Measurements from ENCODE around the gene FZD7.

Gene FZD7

DNA sequence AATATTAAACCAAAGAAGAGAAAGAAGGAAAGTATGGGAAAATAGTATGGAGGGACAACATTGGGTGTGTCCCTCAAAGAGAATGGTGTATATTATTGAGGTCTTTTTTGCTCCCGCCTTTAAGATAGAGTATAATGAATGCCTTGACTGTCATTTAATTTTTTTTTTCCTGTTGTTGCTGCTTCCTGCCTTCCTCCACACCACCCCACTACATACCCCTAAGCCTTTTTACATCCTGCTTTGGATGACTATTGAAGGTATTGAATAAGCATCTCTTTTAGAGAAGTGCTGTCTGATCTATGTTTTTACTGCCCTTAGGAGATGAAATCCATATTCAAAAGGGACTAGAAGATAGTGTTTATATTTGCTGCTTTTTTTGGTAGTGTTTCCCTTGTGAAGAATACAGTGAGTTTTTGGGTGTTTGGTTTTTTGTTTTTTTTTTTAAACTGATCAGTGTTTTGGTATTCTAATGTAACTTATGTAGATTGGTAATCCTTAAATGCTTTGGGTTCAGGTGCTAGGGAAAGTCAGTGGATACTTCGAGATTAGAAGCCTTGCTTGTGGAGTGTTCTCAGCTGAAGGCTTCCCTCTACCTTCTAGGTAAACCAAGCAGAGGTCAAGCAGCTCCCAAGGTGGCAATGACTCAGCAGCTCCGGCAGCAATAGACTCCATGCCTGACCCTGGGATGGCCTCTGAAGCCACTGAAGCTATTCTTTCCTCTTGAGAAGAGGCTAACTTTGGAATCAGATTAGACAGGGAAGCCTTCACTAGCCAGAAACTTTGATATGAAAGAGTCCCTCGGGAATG is 5.0 kb downstream of the FZD7 start:
- no peak for DNase-seq

DNA sequence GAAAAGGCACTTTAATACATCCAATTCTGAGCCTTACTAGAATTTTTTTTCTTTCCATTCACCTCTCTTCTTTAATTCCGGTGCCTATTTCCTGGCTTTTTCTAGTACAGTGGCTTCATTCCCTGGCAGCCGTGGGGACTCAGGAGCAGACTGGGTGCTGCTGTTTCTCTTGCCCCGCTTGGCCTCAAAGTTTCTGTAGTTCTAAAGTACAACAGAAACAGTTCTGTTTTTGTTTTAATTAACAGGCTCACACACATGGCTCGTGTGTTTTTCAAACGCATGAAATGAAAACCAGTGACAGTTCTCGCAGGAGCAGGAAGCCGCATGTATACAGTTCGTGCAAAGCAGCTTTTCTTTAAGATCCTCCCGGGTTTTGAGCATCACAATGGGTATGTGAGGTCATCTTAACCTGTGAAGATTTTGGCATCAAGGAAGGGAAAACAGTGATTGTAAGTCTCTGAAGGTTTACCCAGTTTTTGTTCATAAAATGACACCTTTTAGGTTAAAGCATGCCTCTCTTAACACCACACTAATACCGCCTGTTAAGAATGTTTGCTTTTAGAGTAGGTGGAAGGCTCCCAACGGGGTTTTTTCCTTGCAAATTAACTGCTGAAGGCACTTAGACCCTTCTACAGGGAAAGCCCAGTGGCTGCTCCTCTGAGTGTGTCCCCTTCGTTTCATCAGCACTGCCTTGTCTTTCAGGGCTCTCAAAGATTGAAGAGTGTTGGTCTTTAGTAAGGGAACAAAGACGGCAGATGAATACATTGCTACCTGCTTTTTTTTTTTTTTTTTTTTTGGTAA is 5.8 kb downstream of the FZD7 start:
- no peak for DNase-seq

DNA sequence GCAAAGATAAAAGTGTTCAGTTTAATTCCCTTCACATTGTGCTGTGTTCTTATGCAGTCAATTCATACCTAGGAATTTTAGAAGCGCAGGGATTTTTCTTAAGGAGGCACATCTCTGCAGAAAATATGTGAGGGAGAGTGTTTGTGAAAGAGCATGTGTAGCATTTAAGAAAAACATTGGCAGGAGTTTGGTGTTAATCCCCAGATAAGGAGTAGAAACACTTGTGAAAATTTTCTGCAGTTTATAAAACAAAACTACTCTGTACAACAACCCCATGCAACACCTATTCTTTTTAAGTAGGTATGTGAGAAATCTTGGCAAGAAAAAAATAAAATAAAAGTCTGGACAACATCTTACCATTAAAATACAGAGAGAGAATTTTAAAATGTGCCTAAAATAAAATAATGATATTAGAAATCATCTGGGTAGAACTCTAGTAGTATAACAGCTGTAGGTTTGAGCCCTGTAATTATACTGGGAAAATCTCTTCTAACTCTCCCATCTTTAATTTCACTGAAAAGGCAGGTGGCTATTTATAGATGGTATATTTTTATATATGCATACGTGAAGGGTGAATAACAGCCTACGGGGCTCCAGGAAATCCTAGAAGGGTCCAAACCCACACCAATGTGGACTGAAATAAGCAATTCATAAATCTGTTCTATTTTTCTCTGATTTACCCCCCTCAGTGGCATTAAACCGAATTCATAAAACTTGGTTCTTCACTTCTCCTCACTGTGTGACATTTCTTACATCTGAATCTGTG is 6.6 kb downstream of the FZD7 start:
- DNase-seq = no peak

DNA sequence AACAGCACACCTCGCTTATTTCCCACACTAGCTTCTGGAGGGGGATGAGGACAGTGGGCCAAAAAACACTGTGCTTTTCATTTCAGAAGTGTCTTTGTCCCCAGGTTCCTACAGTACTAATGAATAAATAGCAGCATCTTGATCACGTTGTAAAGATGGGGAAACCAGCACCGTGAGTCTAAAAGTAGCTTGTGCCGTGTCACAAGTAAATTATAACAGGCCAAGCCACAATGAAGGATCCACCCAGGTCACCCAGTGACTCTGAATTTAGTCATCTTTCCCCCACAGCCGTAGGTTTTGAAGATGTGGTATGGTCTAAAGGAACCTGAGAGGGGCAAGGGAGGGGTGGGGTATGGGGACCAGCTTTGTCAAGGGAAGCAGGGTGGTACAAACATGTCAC is 8.8 kb downstream of the FZD7 start:
- no peak for DNase-seq

DNA sequence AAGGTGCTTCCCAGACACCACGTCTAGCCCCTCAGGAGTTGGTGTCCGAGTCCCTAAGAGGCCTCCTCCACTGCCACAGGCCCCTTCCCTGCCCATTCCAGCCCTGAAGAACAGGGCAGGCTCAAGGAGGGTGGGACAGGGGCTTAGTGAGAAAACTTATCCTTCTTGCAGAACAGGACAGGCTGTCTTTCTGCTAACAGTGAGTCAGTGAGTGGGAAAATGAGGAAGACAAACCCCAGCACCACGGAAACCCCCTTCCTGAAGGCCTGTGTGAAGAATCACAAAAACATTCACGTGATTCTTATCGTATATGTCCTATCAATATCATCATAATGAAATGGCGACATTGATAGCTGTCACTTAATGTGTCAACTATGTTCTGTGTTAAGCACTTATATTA is 9.8 kb downstream of the FZD7 start:
- DNase-seq = no peak

DNA sequence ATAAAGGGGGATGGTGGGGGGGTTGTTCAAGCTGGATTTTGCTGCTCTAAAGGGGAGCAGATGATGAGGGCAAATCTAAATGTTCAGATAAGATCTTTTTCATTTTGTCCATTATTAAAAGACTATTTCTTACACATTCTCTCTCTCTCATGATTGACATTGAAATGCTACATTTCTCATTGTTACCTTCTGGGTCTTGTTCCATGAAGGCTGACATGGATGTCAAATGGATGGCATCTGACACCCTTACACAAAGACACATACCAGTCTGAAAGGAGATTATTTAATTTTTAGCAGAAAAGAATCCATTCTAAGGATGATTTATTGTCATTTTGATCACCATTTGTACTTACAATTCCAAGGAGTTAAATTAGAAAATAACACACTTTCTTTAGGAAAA is 11.1 kb downstream of the FZD7 start:
- no peak for DNase-seq

DNA sequence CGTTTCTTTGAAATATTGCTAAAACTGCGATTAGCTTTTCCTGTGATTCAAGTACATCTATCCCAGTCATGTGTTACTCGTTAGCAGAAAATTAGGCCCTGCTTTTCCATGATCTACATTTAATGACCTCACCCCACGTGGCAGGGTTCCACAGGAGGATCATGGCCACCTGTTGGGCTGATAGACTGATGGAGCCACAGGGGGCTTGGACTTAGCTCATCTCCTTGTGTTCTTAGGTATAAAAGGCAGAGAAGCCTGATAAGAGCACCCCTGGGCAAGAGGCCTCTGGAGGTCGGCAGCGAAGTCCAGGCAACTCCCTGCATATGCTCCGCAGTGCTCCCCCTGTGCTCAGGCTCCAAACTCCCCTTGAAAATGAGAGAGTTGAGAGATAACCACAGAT is 12.9 kb downstream of the FZD7 start:
- DNase-seq = no peak

DNA sequence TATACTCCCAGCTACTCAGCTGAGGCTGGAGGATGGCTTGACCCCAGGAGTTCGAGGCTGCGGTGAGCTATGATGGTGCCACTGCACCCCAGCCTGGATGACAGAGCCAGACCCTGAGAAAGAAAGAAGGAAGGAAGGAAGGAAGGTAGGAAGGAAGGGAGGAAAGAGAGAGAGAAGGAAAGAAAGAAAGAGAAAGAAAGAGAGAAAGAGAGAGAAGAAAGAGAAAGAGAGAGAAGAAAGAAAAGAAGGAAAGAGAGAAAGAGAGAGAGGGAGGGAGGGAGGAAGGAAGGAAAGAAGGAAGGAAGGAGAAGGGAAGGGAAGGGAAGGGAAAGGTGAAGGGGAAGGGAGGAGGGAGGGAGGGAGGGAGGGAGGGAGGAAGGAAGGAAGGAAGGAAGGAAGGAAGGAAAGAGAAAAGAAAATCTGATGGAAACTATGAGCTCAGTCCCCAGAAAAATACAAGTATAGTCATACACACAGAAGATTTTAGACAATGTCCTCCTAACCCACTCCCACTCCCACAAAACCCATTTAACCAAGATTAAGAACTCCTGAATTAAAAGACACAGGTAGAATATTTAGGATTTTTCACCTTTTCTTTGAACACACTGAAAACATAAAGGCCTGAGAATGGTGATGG is 15.6 kb downstream of the FZD7 start:
- DNase-seq = no peak

DNA sequence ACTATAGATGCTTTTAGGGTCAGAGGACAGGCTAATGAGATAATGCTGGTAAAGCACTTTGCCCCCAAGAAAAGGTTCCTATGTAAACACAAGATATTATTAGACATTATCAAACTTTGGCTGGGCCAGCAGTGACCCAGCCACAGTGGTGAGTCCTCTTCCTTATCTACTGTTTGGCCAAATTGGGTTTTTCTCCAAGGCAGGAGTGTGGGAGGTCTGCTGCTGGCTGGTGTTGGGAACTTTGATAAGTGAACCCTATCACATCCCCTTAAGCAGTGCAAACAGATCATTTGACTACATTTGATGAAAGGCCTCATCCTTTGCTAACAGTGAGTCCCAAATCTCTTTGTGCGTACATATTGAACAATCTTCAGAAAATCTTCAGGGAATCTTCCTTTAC is 16.2 kb downstream of the FZD7 start:
- DNase-seq = no peak

DNA sequence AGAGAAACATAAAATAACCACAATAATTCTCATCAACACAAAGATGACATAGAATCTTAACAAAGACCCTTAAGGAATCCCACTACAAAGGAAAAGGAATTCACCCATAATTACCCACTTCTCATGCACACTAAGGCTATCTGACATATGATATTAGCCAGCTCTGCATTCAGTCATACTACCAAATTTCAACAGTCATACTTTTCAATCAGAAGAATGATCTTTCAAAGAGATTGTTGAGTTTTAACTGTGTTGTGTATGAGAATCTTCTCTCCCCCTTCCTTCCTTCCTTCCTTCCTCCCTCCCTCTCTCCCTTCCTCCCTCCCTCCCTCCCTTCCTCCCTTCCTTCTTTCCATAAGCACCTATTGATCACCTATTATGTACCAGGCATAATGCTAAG is 17.0 kb downstream of the FZD7 start:
- no peak for DNase-seq

DNA sequence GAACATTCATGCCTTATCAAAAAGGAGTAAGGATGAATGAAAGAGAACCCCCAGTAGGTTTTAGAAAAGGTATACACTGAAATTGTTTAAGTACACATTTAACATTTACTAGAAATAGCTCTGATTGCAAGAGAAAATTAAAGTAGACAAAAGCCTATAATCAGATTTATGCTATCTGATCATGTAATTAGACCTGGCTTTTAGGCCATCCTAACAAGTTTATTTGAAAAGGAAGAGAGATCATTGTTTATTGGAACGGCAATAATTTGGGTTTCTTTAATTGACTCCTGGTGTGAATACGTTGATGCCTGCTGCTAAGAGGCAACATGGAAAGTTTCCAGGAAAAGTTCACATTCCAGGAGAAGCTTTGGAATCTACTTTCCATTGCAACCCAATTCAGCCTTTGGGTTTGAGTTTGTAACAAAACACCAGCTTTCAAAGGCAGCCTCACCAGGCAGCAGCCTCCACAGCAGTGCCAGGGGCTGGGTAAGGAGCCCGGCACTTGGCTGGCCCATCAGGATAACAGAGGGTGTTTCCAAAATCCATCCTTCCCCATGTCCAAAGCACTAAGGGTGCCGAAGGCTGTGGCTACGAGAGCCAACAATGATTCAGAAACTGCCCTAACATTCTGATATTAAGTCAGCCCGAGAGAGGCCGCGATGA is 18.0 kb downstream of the FZD7 start:
- no peak for DNase-seq

DNA sequence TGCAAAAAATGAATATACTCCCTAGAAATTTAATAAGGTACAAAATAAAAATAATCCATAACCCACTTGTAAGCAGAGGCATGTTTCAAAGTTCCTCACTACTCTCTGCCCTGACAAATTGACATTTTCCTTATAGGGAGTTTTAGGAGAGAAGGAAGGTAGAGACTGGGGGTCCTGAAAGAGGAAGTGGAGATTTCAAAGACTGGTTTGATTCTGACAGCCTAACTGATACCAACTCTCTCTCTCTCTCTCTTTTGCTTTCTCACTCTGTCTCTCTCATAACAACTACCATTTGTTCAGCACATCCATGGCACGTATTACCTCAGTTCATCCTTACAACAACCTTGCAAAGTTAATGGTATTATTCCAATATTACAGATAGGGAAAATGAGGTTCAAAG is 18.6 kb downstream of the FZD7 start:
- no peak for DNase-seq

DNA sequence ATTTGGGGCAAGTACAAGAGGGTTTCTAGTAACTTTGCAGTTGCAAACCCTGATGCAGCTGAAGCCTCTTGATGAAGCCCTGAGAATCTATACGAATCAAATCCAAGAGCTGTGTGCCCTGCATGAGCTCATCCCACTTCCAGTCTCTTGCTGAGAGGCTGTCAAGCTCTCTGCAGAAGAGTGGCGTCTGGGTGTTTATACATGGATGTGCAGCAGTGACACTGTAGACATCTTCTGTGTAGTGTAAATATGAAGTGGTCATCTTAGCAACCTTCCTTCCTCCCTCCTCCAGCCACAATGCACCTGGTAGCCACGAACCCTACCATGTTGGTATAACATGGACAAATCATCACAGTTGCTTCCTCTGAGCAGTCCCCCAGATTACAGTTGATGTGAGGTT is 21.0 kb downstream of the FZD7 start:
- no peak for DNase-seq

DNA sequence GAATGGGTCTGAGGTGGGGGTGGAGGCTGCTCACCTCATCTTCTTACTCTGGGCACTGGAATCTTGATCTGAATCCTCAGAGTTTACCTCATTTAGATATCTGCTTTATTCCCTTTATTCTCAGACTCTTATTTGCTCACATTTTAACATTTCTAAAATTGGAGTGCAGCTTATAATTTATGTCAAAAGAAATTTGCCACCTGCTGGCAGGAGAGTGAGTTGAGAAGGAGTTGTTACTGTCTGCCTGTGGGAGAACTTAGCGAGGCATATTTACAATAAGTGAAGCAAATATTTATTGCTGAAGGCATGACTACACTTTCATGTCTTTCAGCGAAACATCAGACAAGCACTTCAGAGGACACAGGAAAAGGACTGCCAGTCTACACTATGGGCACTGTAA is 23.0 kb downstream of the FZD7 start:
- DNase-seq = no peak

DNA sequence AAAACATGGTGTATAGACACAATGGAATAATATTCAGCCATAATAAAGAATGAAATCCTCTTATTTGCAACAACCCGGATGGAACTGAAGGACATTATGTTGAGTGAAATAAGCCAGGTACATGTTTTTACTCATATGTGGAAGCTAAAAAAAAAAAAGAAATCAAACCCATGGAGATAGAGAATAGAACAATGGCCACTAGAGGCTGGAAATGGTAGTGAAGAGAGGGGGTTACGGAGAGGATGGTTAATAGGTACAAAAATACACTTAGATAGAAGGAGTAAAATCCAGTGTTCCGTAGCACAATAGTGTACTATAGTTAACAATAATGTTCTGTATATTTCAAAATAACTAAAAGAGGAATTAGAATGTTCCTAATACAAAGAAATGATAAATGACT is 26.6 kb downstream of the FZD7 start:
- DNase-seq = no peak

DNA sequence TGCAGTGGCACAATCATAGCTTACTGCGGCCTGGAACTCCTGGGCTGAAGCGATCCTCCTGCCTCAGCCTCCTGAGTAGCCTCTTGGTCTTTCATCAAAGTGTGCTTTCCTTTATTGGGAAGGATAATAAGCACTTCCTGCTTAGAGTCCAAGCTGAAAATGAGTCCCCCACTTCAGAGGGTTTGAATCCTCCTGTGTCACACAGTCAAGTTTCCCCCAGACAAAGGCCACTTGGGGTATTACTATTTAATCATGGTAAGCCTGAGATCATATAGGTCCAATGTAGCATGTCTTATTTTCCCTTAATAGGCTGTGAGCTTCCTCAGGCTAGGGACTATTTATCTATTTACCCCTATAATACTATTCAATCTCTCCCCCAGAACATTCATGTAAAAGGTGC is 28.0 kb downstream of the FZD7 start:
- no peak for DNase-seq

DNA sequence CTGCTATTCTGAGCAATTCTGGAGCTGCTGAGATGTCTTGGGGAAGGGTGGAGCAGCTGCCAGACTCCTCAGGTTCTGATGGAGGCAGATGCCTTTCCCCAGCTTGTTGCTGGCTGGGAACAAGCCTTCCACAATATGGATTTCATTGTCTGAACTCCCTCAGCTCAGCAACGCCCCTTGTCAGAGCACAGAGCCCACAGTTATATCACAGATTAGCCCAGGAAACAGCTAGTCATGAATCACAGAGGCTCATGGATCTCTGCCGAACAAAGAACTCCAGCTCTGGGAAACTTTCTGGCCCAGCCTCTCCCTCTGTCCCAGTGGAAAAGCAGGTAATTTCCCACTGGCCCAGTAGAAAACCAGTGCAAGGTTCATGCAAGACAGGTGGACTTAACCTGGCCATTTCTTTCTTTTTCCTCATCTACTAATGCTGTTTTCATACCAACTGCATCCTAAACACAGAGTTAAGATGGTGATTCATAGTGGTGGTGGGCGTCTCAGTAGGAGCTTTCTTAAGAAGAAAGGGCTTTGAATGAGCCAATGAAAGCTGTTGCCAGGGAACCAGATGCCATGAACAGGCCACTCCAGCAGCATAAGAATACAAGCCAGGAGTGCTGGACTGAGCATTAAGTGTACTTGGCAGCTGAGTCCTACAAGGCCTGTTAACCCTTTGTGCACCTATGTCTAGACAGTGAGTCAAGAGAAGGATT is 30.7 kb downstream of the FZD7 start:
- no peak for DNase-seq

DNA sequence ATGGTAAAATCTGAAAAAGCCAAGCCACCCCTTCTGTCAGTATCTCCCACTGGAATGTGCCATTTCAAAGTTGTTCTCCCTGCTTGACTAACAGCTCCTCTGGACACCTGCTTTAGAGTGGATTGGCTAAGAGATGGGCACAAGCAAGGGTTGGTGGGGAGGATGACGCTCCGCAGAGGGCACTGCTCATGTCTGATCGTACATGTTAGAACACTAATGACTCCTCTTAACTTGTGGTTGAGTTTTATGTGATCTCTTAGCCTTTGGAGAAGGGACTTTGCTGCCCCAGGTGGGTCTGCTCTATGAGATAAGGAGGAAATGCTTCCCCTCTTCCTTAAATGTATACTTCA is 31.2 kb downstream of the FZD7 start:
- DNase-seq = no peak

DNA sequence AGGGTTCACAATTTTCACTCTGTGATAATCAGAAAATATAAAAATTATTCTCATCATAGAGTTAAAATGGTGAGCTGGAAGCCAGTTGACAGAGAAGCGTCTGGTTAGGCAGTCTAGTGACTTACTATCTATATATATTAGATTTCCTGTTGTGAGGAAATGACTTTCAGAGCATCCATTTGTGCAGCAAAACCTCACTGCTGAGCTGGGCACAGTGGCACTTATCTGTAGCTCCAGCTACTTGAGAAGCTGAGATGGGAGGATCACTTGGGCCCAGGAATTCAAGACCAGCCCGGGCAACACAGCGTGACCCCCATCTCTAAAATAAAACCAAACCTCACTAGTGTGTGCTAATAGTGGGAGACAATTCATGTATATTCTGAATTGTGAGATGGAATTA is 32.2 kb downstream of the FZD7 start:
- DNase-seq = no peak

DNA sequence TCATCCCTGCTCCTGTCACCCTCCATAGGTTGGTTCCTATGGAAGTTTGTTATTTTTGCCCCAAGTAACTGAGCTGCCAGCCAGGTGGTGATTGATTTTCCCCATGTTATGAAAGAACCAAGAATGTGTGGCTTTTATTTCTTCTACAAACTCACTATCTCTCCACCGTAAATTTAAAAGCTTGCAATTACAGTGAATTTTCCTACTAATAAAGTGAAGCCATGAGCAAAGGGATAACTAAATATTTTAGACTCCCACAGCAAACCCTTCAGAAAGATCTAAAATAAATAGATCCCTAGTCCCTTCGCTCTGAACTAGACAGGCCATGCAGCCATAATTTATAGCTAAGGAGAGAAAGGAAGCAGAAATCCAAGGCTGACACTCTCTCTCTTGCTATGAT is 33.2 kb downstream of the FZD7 start:
- no peak for DNase-seq

DNA sequence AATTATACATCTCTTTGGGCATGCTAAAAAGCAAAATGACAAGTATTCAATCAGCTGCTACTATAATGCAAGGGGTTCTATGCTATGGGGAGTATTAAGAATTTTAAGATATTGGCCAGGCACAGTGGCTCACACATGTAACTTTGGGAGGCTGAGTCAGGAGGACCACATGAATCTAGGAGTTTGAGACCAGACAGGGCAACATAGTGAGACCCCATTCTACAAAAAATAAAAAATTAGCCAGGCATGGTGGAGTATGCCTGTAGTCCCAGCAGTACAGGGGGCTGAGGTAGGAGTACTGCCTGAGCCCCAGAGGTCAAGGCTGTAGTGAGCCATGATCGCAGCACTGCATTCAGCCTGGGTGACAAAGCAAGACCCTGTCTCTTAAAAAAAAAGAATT is 33.9 kb downstream of the FZD7 start:
- no peak for DNase-seq

Measured in activated CD8-positive, alpha-beta memory T cell treated with anti-CD3 and anti-CD28 coated beads for 24 hours (primary cell).